ENCODE measurements around the gene NDUFA5.

NDUFA5 gene

GRCh38 chr7:123500878-123501489 is 56.6 kb downstream of the NDUFA5 start:
- DNase-seq, result no peak

DNA sequence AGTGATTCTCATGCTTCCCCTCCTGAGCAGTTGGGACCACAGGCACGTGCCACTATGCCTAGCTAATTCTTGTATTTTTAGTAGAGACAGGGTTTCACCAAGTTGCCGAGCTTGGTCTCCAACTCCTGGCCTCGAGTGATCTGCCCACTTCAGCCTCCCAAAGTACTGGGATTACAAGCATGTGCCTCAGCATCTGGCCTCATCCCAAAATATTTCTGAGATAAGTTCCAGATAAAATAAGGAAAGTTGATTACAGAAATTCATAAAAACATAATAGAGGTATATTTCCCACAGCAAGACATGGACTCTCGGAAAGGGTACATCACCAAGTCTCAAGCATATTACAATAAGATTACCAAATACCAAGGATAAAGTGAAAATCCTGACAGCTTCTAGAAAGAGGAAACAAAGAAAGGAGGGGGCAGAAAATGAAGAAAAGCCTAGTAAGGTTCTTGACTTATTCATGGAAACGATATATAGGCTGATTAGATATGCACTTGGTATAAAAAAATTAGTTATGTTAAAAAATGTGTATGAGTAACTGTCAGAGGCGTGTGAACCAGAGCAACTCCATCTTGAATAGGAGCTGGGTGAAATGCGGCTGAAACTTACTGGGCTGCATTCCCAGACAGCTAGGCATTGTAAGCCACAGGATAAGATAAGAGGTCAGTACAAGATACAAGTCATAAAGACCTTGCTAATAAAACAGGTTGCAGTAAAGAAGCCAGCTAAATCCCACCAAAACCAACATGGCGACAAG is 58.2 kb downstream of the NDUFA5 start:
- no peak for DNase-seq

DNA sequence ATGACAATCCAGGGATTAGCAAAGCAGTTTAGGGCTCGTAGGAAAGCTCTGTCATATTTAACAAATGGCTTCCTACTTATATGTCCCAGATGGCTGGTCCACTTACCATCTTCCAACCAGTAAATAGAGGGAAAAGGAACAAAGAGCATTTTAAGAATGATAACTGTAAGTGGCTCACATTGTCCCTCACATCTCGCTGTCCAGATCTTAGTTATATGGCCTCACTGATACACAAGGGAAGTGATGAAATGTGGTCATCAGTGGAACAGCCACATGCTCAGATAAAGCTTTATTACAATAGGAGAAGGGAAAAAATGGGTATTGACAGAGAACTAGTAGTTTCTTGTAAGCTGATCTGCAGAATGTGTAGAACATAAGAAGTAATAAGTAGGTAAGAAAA is 59.0 kb downstream of the NDUFA5 start:
- DNase-seq, result no peak

DNA sequence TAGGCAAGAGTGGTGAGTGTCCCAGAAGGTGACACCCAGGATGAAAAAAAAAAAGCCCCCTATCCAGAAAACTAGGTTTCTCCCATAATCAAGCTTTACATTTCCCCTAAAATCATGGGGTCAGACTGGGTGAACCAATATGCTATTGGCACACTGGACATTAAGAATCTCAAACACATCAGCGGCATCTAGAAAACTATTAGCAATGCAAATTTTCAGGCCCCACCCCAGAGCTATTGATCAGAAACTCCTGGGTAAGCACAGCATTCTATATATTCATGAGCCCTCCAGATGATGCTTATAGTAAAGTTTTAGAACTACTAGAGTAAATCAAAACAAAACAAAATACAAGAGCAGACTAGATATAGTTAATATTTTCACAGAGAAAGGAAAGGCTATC is 59.6 kb downstream of the NDUFA5 start:
- DNase-seq, result no peak

DNA sequence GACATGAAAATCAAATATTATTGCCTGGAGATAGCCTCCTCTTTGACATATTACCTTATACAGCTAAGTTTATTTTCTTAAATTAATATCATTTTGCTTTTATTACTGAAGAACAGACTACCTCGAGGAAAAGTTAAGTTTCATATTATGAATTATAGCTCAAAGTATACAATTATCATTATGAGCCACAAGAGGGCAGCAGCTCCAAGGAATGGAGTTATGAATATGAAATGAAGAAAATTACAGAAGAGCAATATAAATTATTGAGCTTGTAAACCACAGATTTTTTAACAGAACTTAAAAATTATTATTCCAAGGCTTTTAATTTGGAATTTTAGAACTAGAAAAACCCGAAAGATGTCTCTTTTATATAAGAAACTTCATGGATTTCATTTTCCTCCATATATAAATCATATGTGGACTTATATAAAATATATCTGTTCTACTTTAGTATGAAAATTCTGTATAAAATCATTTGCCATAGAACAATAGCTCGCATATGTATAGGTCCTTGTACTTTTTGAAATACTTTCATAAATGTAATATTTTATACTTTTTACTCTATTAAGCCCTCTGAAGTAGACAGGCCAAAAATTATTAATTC is 63.3 kb downstream of the NDUFA5 start:
- DNase-seq, result peak in 1 of 2 donors; percentile 53

DNA sequence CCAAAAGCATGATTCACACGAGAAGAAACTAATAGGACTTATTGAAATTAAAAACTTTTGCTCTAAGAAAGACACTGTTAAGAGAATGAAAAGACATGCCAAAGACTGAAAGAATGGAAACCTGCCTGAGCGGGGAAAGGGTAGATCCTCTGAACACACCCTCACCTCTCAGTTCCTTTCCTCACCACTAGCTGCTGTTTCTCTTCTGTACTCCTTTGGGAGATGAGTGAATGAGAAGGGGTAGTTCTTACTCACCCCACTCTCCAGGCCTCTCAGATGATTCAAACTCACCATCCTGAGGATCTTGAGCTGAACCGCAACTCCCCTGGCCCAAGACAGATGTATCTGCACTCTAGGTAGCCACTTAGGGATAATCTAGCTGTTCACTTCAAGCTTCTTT is 65.1 kb downstream of the NDUFA5 start:
- no peak for DNase-seq
